HepG2 (cell line): Measurements from ENCODE around the gene MT1F. TPM values are rescaled to one million over a fixed set of nuclear protein-coding genes. Genes with fewer than 3 reads are reported as not detected.
A peak's percentile ranks its signal among the peaks of the same experiment; 100 is the strongest.

Experiments used
- ATAC-seq: fragments of 200-7000 bp; cut with Tn5 transposase; 3 replicates; pipeline ENCODE4 v1.9.1; 2020; ENCODE audit warnings: mild to moderate bottlenecking, moderate library complexity
- BruUV-seq: library from RNA; stranded (reverse); fragments of 400-500 nt; replicated peaks from 2 replicates; lab custom pipeline; 2021; lab: Mats Ljungman, UMichigan
- CTCF ChIA-PET: fragments of 300-600 bp; formaldehyde crosslinking; extraction: SDS; loops from one replicate; lab custom pipeline; 2021; ENCODE audit warnings: low total read pairs, inconsistent platforms, low intra/inter-chr PET ratio; lab: Yijun Ruan, JAX
- POLR2A ChIA-PET: fragments of 350-600 bp; sonication (Branson Sonifier 250); formaldehyde crosslinking; loops from one replicate; lab custom pipeline; 2020; ENCODE audit warnings: antibody characterized with exemption, inconsistent platforms; lab: Yijun Ruan, JAX
- DNase-seq: peaks from one replicate; pipeline ENCODE4 v3.0.0-alpha.2; 2015; ENCODE audit warnings: low spot score
- FAIRE-seq: peaks from 3 replicates; lab custom pipeline; 2011; peaks lifted over from hg19 to GRCh38; lab: Jason Lieb, UNC
- H2AFZ ChIP-seq: one replicate; pipeline ENCODE4 v1.6.1; 2011; ENCODE audit warnings: low read length, inconsistent platforms
- H3K27ac ChIP-seq: fragments of 300-600 bp; 3 replicates; pipeline ENCODE4 v1.8.0; 2011; ENCODE audit warnings: mixed run types, mild to moderate bottlenecking, mixed read lengths, low read length, inconsistent platforms; ENCODE audit not compliant: insufficient read depth; ENCODE audit errors: extremely low read length
- H3K27me3 ChIP-seq, 2 experiments: fragments of 200-600 bp in 1 of 2; 2 replicates in 1 of 2; 3 replicates in 1 of 2; pipeline versions ENCODE4 v1.6.0 to v1.8.0; 2011; ENCODE audit warnings: low read length in 2 of 2, mild to moderate bottlenecking in 2 of 2, moderate library complexity in 2 of 2, inconsistent platforms in 1 of 2; ENCODE audit not compliant: insufficient read depth in 2 of 2, control insufficient read depth in 1 of 2
- H3K36me3 ChIP-seq, 2 experiments: fragments of 200-600 bp in 1 of 2; replicated peaks in 1 of 2; 2 replicates in 1 of 2; 3 replicates in 1 of 2; pipeline versions ENCODE4 v1.5.1 to v1.8.0; 2011; ENCODE audit warnings: low read length in 2 of 2, inconsistent platforms in 1 of 2; ENCODE audit not compliant: insufficient read depth in 2 of 2, control insufficient read depth in 1 of 2
- H3K4me1 ChIP-seq: 2 replicates; pipeline ENCODE4 v1.5.1; 2012; ENCODE audit warnings: low read length, inconsistent platforms; ENCODE audit not compliant: insufficient read depth
- H3K4me2 ChIP-seq: 2 replicates; pipeline ENCODE4 v1.6.0; 2011; ENCODE audit warnings: low read depth, low read length, inconsistent platforms
- H3K4me3 ChIP-seq, 3 experiments: fragments of 200-600 bp in 1 of 3; sonication (generic), shearing (Covaris generic) in 1 of 3; replicated peaks in 1 of 3; 2 replicates each; pipeline ENCODE4 v1.5.1; 2011 to 2016; ENCODE audit warnings: low read length in 3 of 3, inconsistent platforms in 2 of 3, low read depth in 2 of 3, mild to moderate bottlenecking in 2 of 3, control low read depth in 1 of 3, mixed read lengths in 1 of 3; ENCODE audit not compliant: insufficient read depth in 1 of 3
- H3K79me2 ChIP-seq: one replicate; pipeline ENCODE4 v1.6.1; 2011; ENCODE audit warnings: low read length, inconsistent platforms; ENCODE audit not compliant: insufficient read depth
- H3K9ac ChIP-seq: 2 replicates; pipeline ENCODE4 v1.6.0; 2011; ENCODE audit warnings: mild to moderate bottlenecking, low read depth, low read length, inconsistent platforms; ENCODE audit not compliant: insufficient read depth
- H3K9me3 ChIP-seq: 2 replicates; pipeline ENCODE4 v1.5.1; 2012; ENCODE audit warnings: mild to moderate bottlenecking, low read length
- H4K20me1 ChIP-seq: 2 replicates; pipeline ENCODE4 v1.6.0; 2011; ENCODE audit warnings: inconsistent platforms, mild to moderate bottlenecking, low read length, moderate library complexity; ENCODE audit not compliant: insufficient read depth
- TCF12 ChIP-seq, 2 experiments: fragments of 450-650 bp in 1 of 2; sonication (generic) in 1 of 2; formaldehyde crosslinking in 1 of 2; IDR thresholded peaks; 2 replicates each; pipeline versions ENCODE4 v1.6.1 to v1.8.0; 2017 to 2022; ENCODE audit warnings: antibody characterized with exemption in 1 of 2, mild to moderate bottlenecking in 1 of 2, missing genetic modification reagents in 1 of 2, moderate library complexity in 1 of 2
- ZBTB38 ChIP-seq: sonication (generic); formaldehyde crosslinking; IDR thresholded peaks from 2 replicates; pipeline ENCODE4 v1.5.1; 2020; ENCODE audit warnings: mild to moderate bottlenecking, missing genetic modification reagents
- ZNF652 ChIP-seq: IDR thresholded peaks from 2 replicates; pipeline ENCODE4 v1.6.1; 2016; ENCODE audit warnings: low read depth, borderline replicate concordance
- ZNF766 ChIP-seq: sonication (generic); formaldehyde crosslinking; IDR thresholded peaks from 2 replicates; pipeline ENCODE4 v1.5.0; 2020; ENCODE audit warnings: missing genetic modification reagents, borderline replicate concordance
- WGBS: methylation state at CpG from one replicate; pipeline ENCODE4 v1.1.6; 2017; ENCODE audit warnings: low lambda C conversion rate; 5-methylcytosine and 5-hydroxymethylcytosine counted together
- in situ Hi-C: cut with HindIII; loops from 2 replicates; pipeline ENCODE4 v1.10.0; 2017; ENCODE audit warnings: low pct_unique_long_range_greater_than_20kb; ENCODE audit not compliant: extremely low pct_ligation_motif_present
- intact Hi-C: fragments of 100-400 bp; cut with micrococcal nuclease; formaldehyde crosslinking; loops from one replicate; pipeline ENCODE4 v1.10.0; 2022; ENCODE audit not compliant: unreplicated experiment
- polyA plus RNA-seq, 8 experiments: library from polyadenylated mRNA; depleted of rRNA in 3 of 8; stranded (reverse) in 7 of 8; unstranded in 1 of 8; fragments of >200 nt; fragmentation: Illumina TruSeq in 4 of 8; extraction: Trizol in 4 of 8; gene quantifications; 2 replicates each; pipeline versions ENCODE4 v1.2.1 to v1.2.3, GENCODE V29; 2011 to 2016; ENCODE audit warnings: low read depth in 4 of 8, missing spikeins in 1 of 8, mixed read lengths in 1 of 8; ENCODE audit not compliant: insufficient read depth in 1 of 8
- total RNA-seq, 5 experiments: library from RNA; depleted of rRNA; stranded (reverse); fragments of >200 nt; fragmentation: Illumina TruSeq; extraction: Trizol; gene quantifications; 2 replicates each; pipeline ENCODE4 v1.2.3, GENCODE V29; 2016; ENCODE audit warnings: low read depth in 1 of 5
- TF ChIP-seq, protein P1 (sequence below): sonication (generic); formaldehyde crosslinking; IDR thresholded peaks from 2 replicates; pipeline ENCODE4 v1.5.0; 2020; ENCODE audit warnings: missing genetic modification reagents
- TF ChIP-seq, protein P2 (sequence below): sonication (generic); formaldehyde crosslinking; IDR thresholded peaks from 2 replicates; pipeline ENCODE4 v1.4.0; 2020; ENCODE audit warnings: missing genetic modification reagents; ENCODE audit errors: not compliant biosample characterization
- TF ChIP-seq, protein P3 (sequence below): IDR thresholded peaks from 2 replicates; pipeline ENCODE4 v1.6.1; 2016
- TF ChIP-seq, protein P4 (sequence below): sonication (generic); formaldehyde crosslinking; IDR thresholded peaks from 2 replicates; pipeline ENCODE4 v1.4.0; 2020; ENCODE audit warnings: missing genetic modification reagents

MT1F gene
- total and polyA plus RNA-seq, 2 of the 13 experiments (the other 11 are each of a cell fraction or from before 2014, with no cell fraction given), result 1.9 to 169 TPM

DNA sequence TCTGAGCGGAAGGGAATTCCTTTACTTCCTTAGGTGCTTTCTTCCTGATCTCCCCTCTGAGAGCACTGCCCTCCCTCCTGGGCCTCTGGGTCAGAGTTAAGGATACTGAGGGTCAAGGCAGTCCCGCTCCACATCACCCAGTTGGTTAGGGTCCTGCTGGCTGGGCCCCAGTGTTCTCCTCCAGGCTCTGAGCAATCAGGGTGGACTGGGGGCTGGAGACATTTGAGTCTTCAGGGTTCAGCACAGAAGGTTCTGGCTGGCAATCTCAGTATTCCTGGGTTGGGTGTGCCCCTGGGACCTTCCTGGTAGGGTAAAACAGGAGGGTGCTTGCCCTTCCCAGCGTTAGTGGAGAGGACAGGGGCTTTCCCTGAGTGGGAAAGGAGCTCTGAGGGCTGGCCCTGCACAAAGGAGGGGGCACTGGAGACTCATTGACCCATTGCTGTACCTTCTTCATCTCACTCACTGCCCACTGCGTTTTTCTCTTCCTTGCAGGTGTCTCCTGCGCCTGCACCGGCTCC is 24.9 kb upstream of the MT1F start:
- no TSS peak for BruUV-seq
- DNase-seq, result no peak
- Histone ChIP-seq H2AFZ (no peak overlapping the region), H3K4me3 (peak overlapping the region in 2 of 3 experiments; percentile 54 to 73; a peak in 3 of 6 replicates), H3K36me3 (no peaks in the 10 kb centered on the region), H3K4me1 (peaks cover 24% of the 10 kb centered on the region), H3K4me2 (peak overlapping the region; percentile 77; the same call in 1 of the 2 replicates), H3K9ac (no peak overlapping the region), H3K9me3 (no peaks in the 10 kb centered on the region), H3K27ac (no peak overlapping the region), H3K27me3 (peaks cover 8 to 89% of the 10 kb centered on the region in 2 experiments; a peak in 4 of 5 replicates), H3K79me2 (no peaks in the 10 kb centered on the region), H4K20me1 (no peaks in the 10 kb centered on the region)
- FAIRE-seq, result no peak
- TF ChIP-seq ZNF652 (CRISPR knock-in tag) (no peak), ZNF766 (CRISPR knock-in tag) (no peak)
- TF ChIP-seq, protein P1, sequence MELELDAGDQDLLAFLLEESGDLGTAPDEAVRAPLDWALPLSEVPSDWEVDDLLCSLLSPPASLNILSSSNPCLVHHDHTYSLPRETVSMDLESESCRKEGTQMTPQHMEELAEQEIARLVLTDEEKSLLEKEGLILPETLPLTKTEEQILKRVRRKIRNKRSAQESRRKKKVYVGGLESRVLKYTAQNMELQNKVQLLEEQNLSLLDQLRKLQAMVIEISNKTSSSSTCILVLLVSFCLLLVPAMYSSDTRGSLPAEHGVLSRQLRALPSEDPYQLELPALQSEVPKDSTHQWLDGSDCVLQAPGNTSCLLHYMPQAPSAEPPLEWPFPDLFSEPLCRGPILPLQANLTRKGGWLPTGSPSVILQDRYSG (CRISPR knock-in tag), result no peak
- in situ Hi-C loops, result no loop called here
- ChIA-PET POLR2A (interaction anchor here (1.2 kb wide), 1 partner anchor 25 kb away, joined by 3 read pairs; the partner anchor contains the start of gene MT2A), CTCF (no interaction called here)
- 63% methylated on average over 4 of the region's 6 CpGs for WGBS
- intact Hi-C loops, result no loop called here
- ATAC-seq, result no peak

DNA sequence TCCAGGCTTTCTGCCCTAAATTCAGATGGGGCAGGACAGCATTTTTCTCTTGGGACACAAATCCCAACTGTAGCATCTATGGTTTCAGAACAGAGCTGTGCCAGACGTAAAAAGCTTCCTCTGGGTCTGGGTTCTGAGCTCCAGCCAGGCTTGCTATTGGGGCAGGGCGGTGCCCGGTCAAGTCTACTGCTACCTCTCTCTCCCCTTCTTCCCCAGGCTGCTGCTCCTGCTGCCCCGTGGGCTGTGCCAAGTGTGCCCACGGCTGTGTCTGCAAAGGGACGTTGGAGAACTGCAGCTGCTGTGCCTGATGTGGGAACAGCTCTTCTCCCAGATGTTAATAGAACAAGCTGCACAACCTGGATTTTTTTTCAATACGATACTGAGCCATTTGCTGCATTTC is 24.2 kb upstream of the MT1F start:
- peaks cover 10 to 93% of the 10 kb centered on the region in 2 experiments; a peak in 4 of 5 replicates for H3K27me3 ChIP-seq
- DNase-seq (no peak), FAIRE-seq (no peak), ATAC-seq (no peak)
- POLR2A ChIA-PET, result interaction anchor here (1.2 kb wide), 1 partner anchor 25 kb away, joined by 3 read pairs; the partner anchor contains the start of gene MT2A
- no peaks in the 10 kb centered on the region for H3K79me2 ChIP-seq
- intact Hi-C loops (no loop called here), in situ Hi-C loops (no loop called here)
- no peak overlapping the region for H3K4me3 ChIP-seq
- no peaks in the 10 kb centered on the region for H3K9me3 ChIP-seq
- no peak overlapping the region for H3K4me2 ChIP-seq
- H3K27ac ChIP-seq, result no peak overlapping the region
- H4K20me1 ChIP-seq, result no peaks in the 10 kb centered on the region
- H3K36me3 ChIP-seq, result no peaks in the 10 kb centered on the region
- no peak overlapping the region for H3K9ac ChIP-seq
- no TSS peak for BruUV-seq
- H2AFZ ChIP-seq, result no peak overlapping the region
- H3K4me1 ChIP-seq, result peaks cover 27% of the 10 kb centered on the region
- CTCF ChIA-PET, result no interaction called here
- WGBS, result 36% methylated on average over 7 of the region's 7 CpGs
- TF ChIP-seq ZBTB38 (no peak), TCF12 (IDR thresholded peaks at IDR 0.05) (no peak), TCF12 (CRISPR knock-in tag; IDR thresholded peaks at IDR 0.05) (no peak)
- TF ChIP-seq, protein P2, sequence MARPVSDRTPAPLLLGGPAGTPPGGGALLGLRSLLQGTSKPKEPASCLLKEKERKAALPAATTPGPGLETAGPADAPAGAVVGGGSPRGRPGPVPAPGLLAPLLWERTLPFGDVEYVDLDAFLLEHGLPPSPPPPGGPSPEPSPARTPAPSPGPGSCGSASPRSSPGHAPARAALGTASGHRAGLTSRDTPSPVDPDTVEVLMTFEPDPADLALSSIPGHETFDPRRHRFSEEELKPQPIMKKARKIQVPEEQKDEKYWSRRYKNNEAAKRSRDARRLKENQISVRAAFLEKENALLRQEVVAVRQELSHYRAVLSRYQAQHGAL, result no peak
- TF ChIP-seq, protein P3, sequence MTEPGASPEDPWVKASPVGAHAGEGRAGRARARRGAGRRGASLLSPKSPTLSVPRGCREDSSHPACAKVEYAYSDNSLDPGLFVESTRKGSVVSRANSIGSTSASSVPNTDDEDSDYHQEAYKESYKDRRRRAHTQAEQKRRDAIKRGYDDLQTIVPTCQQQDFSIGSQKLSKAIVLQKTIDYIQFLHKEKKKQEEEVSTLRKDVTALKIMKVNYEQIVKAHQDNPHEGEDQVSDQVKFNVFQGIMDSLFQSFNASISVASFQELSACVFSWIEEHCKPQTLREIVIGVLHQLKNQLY, result no peak
- TF ChIP-seq, protein P4, sequence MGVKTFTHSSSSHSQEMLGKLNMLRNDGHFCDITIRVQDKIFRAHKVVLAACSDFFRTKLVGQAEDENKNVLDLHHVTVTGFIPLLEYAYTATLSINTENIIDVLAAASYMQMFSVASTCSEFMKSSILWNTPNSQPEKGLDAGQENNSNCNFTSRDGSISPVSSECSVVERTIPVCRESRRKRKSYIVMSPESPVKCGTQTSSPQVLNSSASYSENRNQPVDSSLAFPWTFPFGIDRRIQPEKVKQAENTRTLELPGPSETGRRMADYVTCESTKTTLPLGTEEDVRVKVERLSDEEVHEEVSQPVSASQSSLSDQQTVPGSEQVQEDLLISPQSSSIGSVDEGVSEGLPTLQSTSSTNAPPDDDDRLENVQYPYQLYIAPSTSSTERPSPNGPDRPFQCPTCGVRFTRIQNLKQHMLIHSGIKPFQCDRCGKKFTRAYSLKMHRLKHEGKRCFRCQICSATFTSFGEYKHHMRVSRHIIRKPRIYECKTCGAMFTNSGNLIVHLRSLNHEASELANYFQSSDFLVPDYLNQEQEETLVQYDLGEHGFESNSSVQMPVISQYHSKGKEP, result no peak
